Erythroblast (primary cell): ENCODE measurements around the gene NDUFS6.

Experiments
- GATA1 ChIP-seq: IDR thresholded peaks from 2 replicates; pipeline ENCODE4 v1.6.1; 2011; ENCODE audit warnings: low read depth, mild to moderate bottlenecking, control low read depth, low read length, moderate library complexity
- POLR2A ChIP-seq: IDR thresholded peaks from 2 replicates; pipeline ENCODE4 v1.6.1; 2011; ENCODE audit warnings: mild to moderate bottlenecking, low read length

DNA sequence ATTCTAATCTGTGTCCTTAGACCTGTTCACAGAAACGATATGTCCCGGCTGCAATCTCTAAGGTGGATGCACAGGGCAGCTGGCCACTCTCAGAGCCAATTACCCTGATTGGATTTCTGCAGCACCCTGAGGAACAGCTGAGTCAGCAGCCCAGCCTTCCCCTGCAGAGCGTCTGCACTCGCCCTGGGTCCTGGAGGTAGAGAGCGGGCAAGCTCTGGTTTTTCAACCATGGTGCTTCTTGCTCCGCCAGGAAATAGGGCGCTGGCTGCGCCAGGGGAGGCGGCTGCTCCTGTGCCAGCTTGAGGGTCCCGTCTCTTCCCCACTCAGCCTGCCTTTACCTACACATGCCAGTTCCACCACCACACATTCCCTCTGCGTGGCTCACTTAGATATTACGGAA is 19.2 kb downstream of the NDUFS6 start:
- TF ChIP-seq POLR2A = no peak
- TF ChIP-seq GATA1 = no peak
